Gastrocnemius medialis (tissue), 4 donors: Measurements from ENCODE around the gene ZFP2.

Experiments used
- POLR2A ChIP-seq, 2 donors: fragments of 450-650 bp; IDR thresholded peaks; one replicate each; pipeline ENCODE4 v1.6.1; 2017; ENCODE audit warnings: antibody characterized with exemption in 2 of 2, mild to moderate bottlenecking in 2 of 2, moderate library complexity in 2 of 2
- TF ChIP-seq, protein P1 (sequence below), 5 experiments: fragments of 450-650 bp in 3 of 5; fragments of 200-600 bp in 2 of 5; sonication (generic) in 2 of 5; IDR thresholded peaks in 4 of 5; conservative IDR thresholded peaks in 1 of 5; 1 replicate in 4 of 5; 2 replicates in 1 of 5; pipeline ENCODE4 v1.5.1; 2016 to 2019; ENCODE audit warnings: antibody characterized with exemption in 5 of 5, mild to moderate bottlenecking in 3 of 5, moderate library complexity in 3 of 5

DNA sequence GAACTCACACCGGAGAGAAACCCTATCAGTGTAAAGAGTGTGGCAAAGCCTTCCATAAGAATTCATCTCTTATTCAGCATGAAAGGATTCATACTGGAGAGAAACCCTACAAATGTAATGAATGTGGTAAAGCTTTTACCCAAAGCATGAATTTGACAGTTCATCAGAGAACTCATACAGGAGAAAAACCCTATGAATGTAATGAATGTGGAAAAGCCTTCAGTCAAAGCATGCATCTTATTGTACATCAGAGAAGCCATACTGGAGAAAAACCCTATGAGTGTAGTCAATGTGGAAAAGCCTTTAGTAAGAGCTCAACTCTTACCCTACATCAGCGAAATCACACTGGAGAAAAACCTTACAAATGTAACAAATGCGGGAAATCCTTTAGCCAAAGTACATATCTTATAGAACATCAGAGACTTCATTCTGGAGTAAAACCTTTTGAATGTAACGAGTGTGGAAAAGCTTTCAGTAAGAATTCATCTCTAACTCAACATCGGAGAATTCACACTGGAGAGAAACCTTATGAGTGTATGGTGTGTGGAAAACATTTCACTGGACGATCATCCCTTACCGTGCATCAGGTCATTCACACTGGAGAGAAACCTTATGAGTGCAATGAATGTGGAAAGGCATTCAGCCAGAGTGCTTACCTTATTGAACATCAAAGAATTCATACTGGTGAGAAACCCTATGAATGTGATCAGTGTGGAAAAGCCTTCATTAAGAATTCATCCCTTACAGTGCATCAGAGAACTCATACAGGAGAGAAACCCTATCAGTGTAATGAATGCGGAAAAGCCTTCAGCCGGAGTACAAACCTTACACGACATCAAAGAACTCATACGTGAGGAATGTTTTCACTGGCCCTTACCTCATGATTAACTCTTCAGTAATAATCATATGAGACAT, 36.4 kb downstream of the ZFP2 start:
- TF ChIP-seq, protein P1, sequence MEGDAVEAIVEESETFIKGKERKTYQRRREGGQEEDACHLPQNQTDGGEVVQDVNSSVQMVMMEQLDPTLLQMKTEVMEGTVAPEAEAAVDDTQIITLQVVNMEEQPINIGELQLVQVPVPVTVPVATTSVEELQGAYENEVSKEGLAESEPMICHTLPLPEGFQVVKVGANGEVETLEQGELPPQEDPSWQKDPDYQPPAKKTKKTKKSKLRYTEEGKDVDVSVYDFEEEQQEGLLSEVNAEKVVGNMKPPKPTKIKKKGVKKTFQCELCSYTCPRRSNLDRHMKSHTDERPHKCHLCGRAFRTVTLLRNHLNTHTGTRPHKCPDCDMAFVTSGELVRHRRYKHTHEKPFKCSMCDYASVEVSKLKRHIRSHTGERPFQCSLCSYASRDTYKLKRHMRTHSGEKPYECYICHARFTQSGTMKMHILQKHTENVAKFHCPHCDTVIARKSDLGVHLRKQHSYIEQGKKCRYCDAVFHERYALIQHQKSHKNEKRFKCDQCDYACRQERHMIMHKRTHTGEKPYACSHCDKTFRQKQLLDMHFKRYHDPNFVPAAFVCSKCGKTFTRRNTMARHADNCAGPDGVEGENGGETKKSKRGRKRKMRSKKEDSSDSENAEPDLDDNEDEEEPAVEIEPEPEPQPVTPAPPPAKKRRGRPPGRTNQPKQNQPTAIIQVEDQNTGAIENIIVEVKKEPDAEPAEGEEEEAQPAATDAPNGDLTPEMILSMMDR (IDR thresholded peaks at IDR 0.05 in 4 of 5, conservative IDR thresholded peaks at IDR 0.05 in 1 of 5), result no peak
- no peak for TF ChIP-seq POLR2A (IDR thresholded peaks at IDR 0.05)
